Kidney (tissue), 14 donors: ENCODE data around the gene SEMA5A. TPM values are rescaled to one million over a fixed set of nuclear protein-coding genes. Genes with fewer than 3 reads are reported as not detected.

ENCODE experiments used
- DNase-seq, 5 donors: peaks; one replicate each; pipeline ENCODE4 v3.0.0-alpha.2; 2013 to 2020
- FAIRE-seq: peaks from 2 replicates; lab custom pipeline; 2012; peaks lifted over from hg19 to GRCh38; lab: Jason Lieb, UNC
- H3K27ac ChIP-seq, 2 donors: one replicate each; pipeline ENCODE4 v1.7.0; 2013; ENCODE audit warnings: low read depth in 2 of 2, low read length in 2 of 2, inconsistent platforms in 1 of 2
- H3K27me3 ChIP-seq: one replicate; pipeline ENCODE4 v1.7.1; 2013; ENCODE audit warnings: low read length, inconsistent platforms; ENCODE audit not compliant: control insufficient read depth, insufficient read depth
- H3K36me3 ChIP-seq, 3 donors: one replicate each; pipeline versions ENCODE4 v1.7.0 to v1.7.1; 2013; ENCODE audit warnings: low read length in 3 of 3, control low read depth in 1 of 3, inconsistent platforms in 1 of 3; ENCODE audit not compliant: insufficient read depth in 3 of 3, control insufficient read depth in 2 of 3
- H3K4me1 ChIP-seq, 3 donors: one replicate each; pipeline versions ENCODE4 v1.7.0 to v1.7.1; 2013; ENCODE audit warnings: low read length in 3 of 3, inconsistent platforms in 1 of 3, low read depth in 1 of 3; ENCODE audit not compliant: control insufficient read depth in 2 of 3, insufficient read depth in 2 of 3
- H3K4me3 ChIP-seq, 3 donors: one replicate each; pipeline versions ENCODE4 v1.7.0 to v1.8.1; 2013; ENCODE audit warnings: low read length in 3 of 3, control low read depth in 1 of 3, inconsistent platforms in 1 of 3
- H3K9ac ChIP-seq, 3 donors: one replicate each; pipeline versions ENCODE4 v1.7.0 to v1.7.1; 2013; ENCODE audit warnings: low read length in 3 of 3, control low read depth in 1 of 3, inconsistent platforms in 1 of 3
- H3K9me3 ChIP-seq, 3 donors: one replicate each; pipeline versions ENCODE4 v1.7.0 to v1.7.1; 2013; ENCODE audit warnings: low read length in 3 of 3, control low read depth in 1 of 3, inconsistent platforms in 1 of 3; ENCODE audit not compliant: control insufficient read depth in 2 of 3, insufficient read depth in 1 of 3
- intact Hi-C: fragments of 100-400 bp; cut with DNase I; formaldehyde crosslinking; loops from one replicate; pipeline ENCODE4 v1.11.1; 2022
- polyA plus RNA-seq: library from polyadenylated mRNA; stranded (reverse); fragments of 350-450 nt; fragmentation: Illumina TruSeq; extraction: RNeasy Lipid Tissue Mini Kit (QIAGEN cat#74804); gene quantifications from one replicate; pipeline ENCODE4 v1.2.3, GENCODE V29; 2014; ENCODE audit warnings: low read depth, low replicate concordance; ENCODE audit not compliant: insufficient read depth
- total RNA-seq: library from RNA; stranded (reverse); fragmentation: NEBNext Ultra II Directional; extraction: Animal tissue kit (Norgen Biotek cat#: 25700); gene quantifications from one replicate; pipeline ENCODE4 v1.2.1, GENCODE V29; 2021
- TF ChIP-seq, protein P1 (sequence below): IDR thresholded peaks from 3 replicates; pipeline ENCODE4 v1.5.1; 2012; ENCODE audit warnings: mild to moderate bottlenecking, moderate library complexity, borderline replicate concordance; ENCODE audit not compliant: insufficient read depth; ENCODE audit errors: extremely low read depth
- donor health status: control.
- donor health status: control.
- donor health status: control.
- donor health status: control.
- donor health status: control.
- donor health status: DM: yes; HTN: yes; CAD: no.
- donor health status: Normal renal cell carcinoma (clear cell type).

The SEMA5A gene
- total and polyA plus RNA-seq, 2 donors from 2014 or later: 7.9 to 23.3 TPM

DNA sequence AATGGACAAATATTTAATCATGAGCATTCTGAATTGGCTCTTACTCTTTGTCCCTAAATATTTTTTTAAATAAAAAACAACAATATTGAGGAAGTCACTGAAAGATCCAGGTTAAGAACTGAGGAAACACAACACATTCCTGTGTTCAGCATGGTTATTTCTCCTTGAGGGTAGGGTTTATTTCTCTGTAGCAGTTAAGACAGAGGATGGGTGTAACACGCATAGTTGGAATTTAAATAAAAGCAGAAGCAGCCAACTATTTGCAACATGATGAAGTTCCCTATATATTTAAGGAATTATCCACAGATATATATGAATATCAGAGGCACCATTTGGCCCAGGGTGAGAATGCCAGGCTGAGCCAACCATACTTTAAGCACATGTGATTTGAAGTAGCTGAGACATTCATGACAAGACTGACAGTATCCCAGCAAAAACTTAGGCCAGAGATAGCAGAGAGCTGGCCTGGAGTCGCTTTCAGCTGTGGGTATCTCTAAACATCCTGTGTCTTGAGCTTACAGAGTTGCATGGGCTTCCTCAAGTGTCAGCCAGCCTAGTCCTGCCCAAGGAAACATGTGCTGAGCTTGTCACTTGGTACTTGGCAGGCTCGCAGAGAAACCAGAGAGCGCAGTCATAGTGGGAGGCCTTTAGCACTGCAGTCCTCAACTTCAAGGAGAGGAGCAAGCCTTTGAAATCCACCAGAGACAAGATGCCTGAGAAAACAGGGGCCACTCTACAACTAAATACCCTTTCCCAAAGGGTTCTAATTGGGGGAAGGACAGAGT, 43.6 kb downstream of the SEMA5A start:
- Histone ChIP-seq H3K27ac (no peak overlapping the region), H3K36me3 (no peaks in the 10 kb centered on the region), H3K4me1 (peaks cover 0 to 4% (median 2%) of the 10 kb centered on the region in 3 donors), H3K9ac (no peak overlapping the region), H3K9me3 (no peaks in the 10 kb centered on the region), H3K4me3 (no peak overlapping the region), H3K27me3 (no peaks in the 10 kb centered on the region)
- intact Hi-C loops: no loop called here
- FAIRE-seq (no peak), DNase-seq (no peak)
- TF ChIP-seq, protein P1, sequence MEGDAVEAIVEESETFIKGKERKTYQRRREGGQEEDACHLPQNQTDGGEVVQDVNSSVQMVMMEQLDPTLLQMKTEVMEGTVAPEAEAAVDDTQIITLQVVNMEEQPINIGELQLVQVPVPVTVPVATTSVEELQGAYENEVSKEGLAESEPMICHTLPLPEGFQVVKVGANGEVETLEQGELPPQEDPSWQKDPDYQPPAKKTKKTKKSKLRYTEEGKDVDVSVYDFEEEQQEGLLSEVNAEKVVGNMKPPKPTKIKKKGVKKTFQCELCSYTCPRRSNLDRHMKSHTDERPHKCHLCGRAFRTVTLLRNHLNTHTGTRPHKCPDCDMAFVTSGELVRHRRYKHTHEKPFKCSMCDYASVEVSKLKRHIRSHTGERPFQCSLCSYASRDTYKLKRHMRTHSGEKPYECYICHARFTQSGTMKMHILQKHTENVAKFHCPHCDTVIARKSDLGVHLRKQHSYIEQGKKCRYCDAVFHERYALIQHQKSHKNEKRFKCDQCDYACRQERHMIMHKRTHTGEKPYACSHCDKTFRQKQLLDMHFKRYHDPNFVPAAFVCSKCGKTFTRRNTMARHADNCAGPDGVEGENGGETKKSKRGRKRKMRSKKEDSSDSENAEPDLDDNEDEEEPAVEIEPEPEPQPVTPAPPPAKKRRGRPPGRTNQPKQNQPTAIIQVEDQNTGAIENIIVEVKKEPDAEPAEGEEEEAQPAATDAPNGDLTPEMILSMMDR: no peak

DNA sequence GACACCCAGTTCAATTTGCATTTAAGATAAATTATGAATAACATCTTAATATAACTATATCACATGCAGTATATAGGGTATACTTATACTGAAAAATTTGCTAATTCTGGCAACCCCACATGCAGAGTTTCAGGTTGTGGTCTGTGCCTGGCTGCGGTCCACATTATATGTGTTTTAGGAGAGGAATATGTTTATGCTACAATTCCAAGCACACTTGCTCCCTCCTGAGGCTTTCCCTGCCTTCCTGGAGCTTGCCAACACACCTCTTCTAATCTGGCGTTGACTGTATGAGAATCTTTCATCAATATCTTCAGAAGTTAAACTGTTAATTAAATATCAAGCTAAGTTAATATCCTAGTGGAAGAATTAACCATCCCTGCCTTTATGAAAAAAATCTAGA, 45.2 kb downstream of the SEMA5A start:
- TF ChIP-seq, protein P1: no peak
- DNase-seq: no peak
- H3K36me3 ChIP-seq: no peaks in the 10 kb centered on the region
- H3K9ac ChIP-seq: no peak overlapping the region
- H3K27me3 ChIP-seq: no peaks in the 10 kb centered on the region
- intact Hi-C loops: no loop called here
- no peak overlapping the region for H3K4me3 ChIP-seq
- no peaks in the 10 kb centered on the region for H3K9me3 ChIP-seq
- FAIRE-seq: no peak
- H3K27ac ChIP-seq: no peak overlapping the region
- peaks cover 0 to 4% (median 2%) of the 10 kb centered on the region in 3 donors for H3K4me1 ChIP-seq

GRCh38 chr5:9500193-9500592, 45.7 kb downstream of the SEMA5A start:
- H3K4me3 ChIP-seq: no peak overlapping the region
- H3K4me1 ChIP-seq: peaks cover 0 to 4% (median 0%) of the 10 kb centered on the region in 3 donors
- no peak overlapping the region for H3K27ac ChIP-seq
- no peak for FAIRE-seq
- intact Hi-C loops: no loop called here
- DNase-seq: no peak
- TF ChIP-seq, protein P1: no peak
- H3K36me3 ChIP-seq: no peaks in the 10 kb centered on the region
- no peak overlapping the region for H3K9ac ChIP-seq
- no peaks in the 10 kb centered on the region for H3K9me3 ChIP-seq
- H3K27me3 ChIP-seq: no peaks in the 10 kb centered on the region
